Smooth muscle cell (in vitro differentiated cells): ENCODE measurements around the gene ADAM33. TPM values are rescaled to one million over a fixed set of nuclear protein-coding genes. Genes with fewer than 3 reads are reported as not detected.

Source experiments
- DNase-seq: peaks from one replicate; lab custom pipeline; 2025; ENCODE audit not compliant: unreplicated experiment; lab: John Stamatoyannopoulos, UW
- H2AFZ ChIP-seq: fragments of 200-600 bp; sonication (generic); 2 replicates; pipeline ENCODE4 v1.6.0; 2016; ENCODE audit warnings: antibody characterized with exemption, low read depth, mild to moderate bottlenecking
- H3F3A ChIP-seq: fragments of 200-600 bp; sonication (generic); 2 replicates; pipeline ENCODE4 v1.6.0; 2017; ENCODE audit warnings: antibody characterized with exemption, low read depth
- H3K27ac ChIP-seq: fragments of 200-600 bp; sonication (generic); 2 replicates; pipeline ENCODE4 v1.5.1; 2016; ENCODE audit warnings: low read depth, mild to moderate bottlenecking
- H3K27me3 ChIP-seq: fragments of 200-600 bp; sonication (generic); 2 replicates; pipeline ENCODE4 v1.6.1; 2016; ENCODE audit warnings: low read depth, mild to moderate bottlenecking
- H3K36me3 ChIP-seq: fragments of 200-600 bp; sonication (generic); 2 replicates; pipeline ENCODE4 v1.5.1; 2016; ENCODE audit warnings: low read depth
- H3K4me1 ChIP-seq: fragments of 200-600 bp; sonication (generic); 2 replicates; pipeline ENCODE4 v1.5.1; 2016; ENCODE audit warnings: low read depth
- H3K4me2 ChIP-seq: fragments of 200-600 bp; sonication (generic); 2 replicates; pipeline ENCODE4 v1.6.0; 2016; ENCODE audit warnings: mild to moderate bottlenecking
- H3K4me3 ChIP-seq: fragments of 200-600 bp; sonication (generic); 2 replicates; pipeline ENCODE4 v1.5.1; 2016; ENCODE audit warnings: mild to moderate bottlenecking
- H3K79me2 ChIP-seq: fragments of 200-600 bp; sonication (generic); 2 replicates; pipeline ENCODE4 v1.6.0; 2016; ENCODE audit warnings: low read depth, mild to moderate bottlenecking
- H3K9ac ChIP-seq: fragments of 200-600 bp; sonication (generic); 2 replicates; pipeline ENCODE4 v1.6.0; 2016; ENCODE audit warnings: low read depth
- H3K9me3 ChIP-seq: fragments of 200-600 bp; sonication (generic); replicated peaks from 2 replicates; pipeline ENCODE4 v1.5.1; 2016; ENCODE audit warnings: low read depth
- H4K20me1 ChIP-seq: fragments of 200-600 bp; sonication (generic); 2 replicates; pipeline ENCODE4 v1.6.0; 2016; ENCODE audit warnings: low read depth
- CTCF ChIP-seq: fragments of 200-600 bp; sonication (generic); IDR thresholded peaks from 2 replicates; pipeline ENCODE4 v1.5.1; 2017; ENCODE audit warnings: borderline replicate concordance, mild to moderate bottlenecking, antibody characterized with exemption; ENCODE audit not compliant: insufficient read depth, poor library complexity, severe bottlenecking
- WGBS: methylation state at CpG from one replicate; pipeline ENCODE4 v1.1.7; 2016; ENCODE audit warnings: low lambda C conversion rate; 5-methylcytosine and 5-hydroxymethylcytosine counted together
- polyA plus RNA-seq: library from polyadenylated mRNA; unstranded; fragments of >200 nt; fragmentation: Nextera tagmentation; extraction: Ambion mirVana; gene quantifications from 2 replicates; pipeline ENCODE4 v1.2.1, GENCODE V29; 2016
- total RNA-seq: library from RNA; depleted of rRNA; stranded (reverse); fragments of >200 nt; gene quantifications from 2 replicates; pipeline ENCODE4 v1.2.3, GENCODE V29; 2014

ADAM33 gene
- total and polyA plus RNA-seq, 2 experiments from 2014 or later, result 5.1 to 7.4 TPM

- Histone ChIP-seq H3K27ac (no peak overlapping the region), H3K9me3 (no peaks in the 10 kb centered on the region), H4K20me1 (no peaks in the 10 kb centered on the region), H3K4me1 (no peaks in the 10 kb centered on the region), H3K9ac (no peak overlapping the region), H3K36me3 (no peaks in the 10 kb centered on the region), H2AFZ (no peak overlapping the region), H3K4me3 (no peak overlapping the region), H3K4me2 (no peak overlapping the region), H3K27me3 (peaks cover 28% of the 10 kb centered on the region), H3K79me2 (no peaks in the 10 kb centered on the region), H3F3A (no peaks in the 10 kb centered on the region)
- WGBS, result 98% methylated on average over 7 of the region's 7 CpGs
- DNase-seq, result no peak
- TF ChIP-seq CTCF, result no peak
These were observed 23.6 kb downstream of the ADAM33 start for GRCh38 chr20:3658019-3658715.

GRCh38 chr20:3655131-3655405, 26.7 kb downstream of the ADAM33 start:
- no peaks in the 10 kb centered on the region for H3K79me2 ChIP-seq
- no peak for TF ChIP-seq CTCF
- no peaks in the 10 kb centered on the region for H4K20me1 ChIP-seq
- no peaks in the 10 kb centered on the region for H3K4me1 ChIP-seq
- no peak overlapping the region for H3K9ac ChIP-seq
- H3K4me3 ChIP-seq, result no peak overlapping the region
- H2AFZ ChIP-seq, result no peak overlapping the region
- no peak for DNase-seq
- 66% methylated on average over 4 of the region's 4 CpGs for WGBS
- H3K9me3 ChIP-seq, result no peaks in the 10 kb centered on the region
- H3K27ac ChIP-seq, result no peak overlapping the region
- H3K27me3 ChIP-seq, result no peaks in the 10 kb centered on the region
- no peak overlapping the region for H3K4me2 ChIP-seq
- no peaks in the 10 kb centered on the region for H3K36me3 ChIP-seq
- H3F3A ChIP-seq, result no peaks in the 10 kb centered on the region

GRCh38 chr20:3654326-3655130, 27.3 kb downstream of the ADAM33 start:
- Histone ChIP-seq H3K27ac (no peak overlapping the region), H3K9ac (no peak overlapping the region), H3K79me2 (no peaks in the 10 kb centered on the region), H3K4me3 (no peak overlapping the region), H3F3A (no peaks in the 10 kb centered on the region), H3K36me3 (no peaks in the 10 kb centered on the region), H3K9me3 (no peaks in the 10 kb centered on the region), H3K4me1 (no peaks in the 10 kb centered on the region), H3K4me2 (no peak overlapping the region), H2AFZ (no peak overlapping the region), H4K20me1 (no peaks in the 10 kb centered on the region), H3K27me3 (no peaks in the 10 kb centered on the region)
- no peak for TF ChIP-seq CTCF
- no peak for DNase-seq
- 93% methylated on average over 17 of the region's 17 CpGs for WGBS
